ENCODE results near the gene BTRC.
A peak's percentile ranks its signal among the peaks of the same experiment; 100 is the strongest.
"Not testable (repeated sequence)": the region's sequence is repeated elsewhere in the genome, so short reads cannot be mapped to it uniquely, and the experiment has no call there.

BTRC gene

DNA sequence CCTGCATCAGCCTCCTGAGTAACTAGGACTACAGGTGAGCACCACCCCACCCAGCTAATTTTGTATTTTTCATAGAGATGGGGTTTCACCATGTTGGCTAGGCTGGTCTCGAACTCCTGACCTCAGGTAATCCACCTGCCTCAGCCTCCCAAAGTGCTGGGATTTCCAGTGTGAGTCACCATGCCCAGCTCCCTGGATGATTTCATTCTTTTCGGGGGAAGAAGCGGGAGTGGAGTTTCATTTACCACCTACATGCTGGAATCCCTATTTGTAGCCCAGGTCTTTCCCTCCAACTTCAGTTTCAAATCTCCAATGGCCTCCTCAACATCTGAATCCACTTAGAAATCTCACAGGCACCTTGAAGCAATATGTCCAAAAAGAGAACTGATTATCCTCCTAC, 2.9 kb upstream of the BTRC start:
- DNase-seq = no peak

DNA sequence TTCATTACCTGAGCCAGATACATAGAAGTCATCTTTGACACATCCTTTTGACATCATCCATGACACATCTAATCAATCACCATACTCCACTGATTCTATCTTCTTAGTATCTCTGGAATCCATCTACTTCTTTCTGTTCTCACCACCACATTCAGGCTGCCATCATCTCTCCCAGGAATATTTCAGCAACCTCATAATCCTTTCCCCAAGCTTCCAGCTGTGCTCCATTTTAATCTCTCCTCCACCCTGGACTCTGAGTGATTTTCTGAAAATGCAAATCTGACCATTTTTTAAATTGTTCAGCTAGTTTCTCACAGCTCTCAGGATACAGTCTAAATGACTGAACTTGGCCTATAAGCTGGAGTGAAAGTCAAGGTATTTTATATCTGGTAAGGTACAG, 2.5 kb upstream of the BTRC start:
- DNase-seq = no peak

DNA sequence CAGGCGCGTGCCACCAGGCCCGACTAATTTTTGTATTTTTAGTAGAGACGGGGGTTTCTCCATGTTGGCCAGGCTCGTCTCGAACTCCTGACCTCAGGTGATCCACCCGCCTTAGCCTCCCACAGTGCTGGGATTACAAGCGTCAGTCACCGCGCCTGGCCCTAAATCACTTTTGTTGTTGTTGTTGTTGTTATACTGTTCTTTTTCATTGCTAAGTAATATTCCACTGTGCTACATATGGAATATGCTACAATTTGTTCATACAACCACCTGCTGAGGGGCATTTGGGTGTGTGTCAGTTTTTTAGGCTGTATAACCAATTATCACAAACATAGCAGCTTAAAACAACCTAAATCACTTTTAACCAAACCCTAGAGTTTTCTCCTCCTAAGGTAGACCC, 1.1 kb upstream of the BTRC start:
- DNase-seq = not testable (repeated sequence)

DNA sequence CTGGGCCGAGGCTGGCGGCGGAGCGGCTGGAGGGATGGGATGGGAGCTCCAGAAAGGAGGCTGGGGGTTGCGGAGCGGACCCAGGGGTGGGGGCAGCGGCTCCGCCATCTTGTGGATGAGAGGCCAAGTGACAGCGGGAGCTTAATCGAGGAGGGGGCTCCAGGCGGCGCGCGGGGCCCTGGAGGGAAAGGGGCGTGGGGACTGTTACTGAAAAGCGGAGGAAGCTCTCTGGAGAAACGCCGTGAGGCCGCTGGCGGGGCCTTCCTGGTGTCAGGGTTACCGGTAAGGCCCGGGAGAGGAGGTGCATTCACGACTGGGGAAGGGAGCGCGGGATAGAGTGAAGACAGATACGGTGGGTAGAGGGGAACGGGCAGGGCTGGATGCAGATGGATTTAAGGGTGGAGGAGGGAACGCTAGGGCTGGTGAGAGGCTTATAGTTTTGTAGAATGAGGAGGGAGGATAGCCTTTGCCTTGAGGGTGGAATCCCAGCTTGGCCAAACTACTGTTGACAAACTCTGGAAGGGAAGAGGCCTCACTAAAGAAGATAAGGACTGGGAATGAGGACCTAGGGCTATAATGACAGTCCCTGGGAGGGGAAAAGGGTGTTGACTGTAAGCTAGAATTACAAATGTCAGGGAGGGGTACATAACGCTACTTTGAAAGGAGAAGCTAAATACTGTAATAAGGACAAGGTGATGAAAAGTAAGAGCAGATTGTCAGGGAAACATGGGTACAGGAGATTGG, 535 bp downstream of the BTRC start:
- DNase-seq = peak; percentile 50 to 57

DNA sequence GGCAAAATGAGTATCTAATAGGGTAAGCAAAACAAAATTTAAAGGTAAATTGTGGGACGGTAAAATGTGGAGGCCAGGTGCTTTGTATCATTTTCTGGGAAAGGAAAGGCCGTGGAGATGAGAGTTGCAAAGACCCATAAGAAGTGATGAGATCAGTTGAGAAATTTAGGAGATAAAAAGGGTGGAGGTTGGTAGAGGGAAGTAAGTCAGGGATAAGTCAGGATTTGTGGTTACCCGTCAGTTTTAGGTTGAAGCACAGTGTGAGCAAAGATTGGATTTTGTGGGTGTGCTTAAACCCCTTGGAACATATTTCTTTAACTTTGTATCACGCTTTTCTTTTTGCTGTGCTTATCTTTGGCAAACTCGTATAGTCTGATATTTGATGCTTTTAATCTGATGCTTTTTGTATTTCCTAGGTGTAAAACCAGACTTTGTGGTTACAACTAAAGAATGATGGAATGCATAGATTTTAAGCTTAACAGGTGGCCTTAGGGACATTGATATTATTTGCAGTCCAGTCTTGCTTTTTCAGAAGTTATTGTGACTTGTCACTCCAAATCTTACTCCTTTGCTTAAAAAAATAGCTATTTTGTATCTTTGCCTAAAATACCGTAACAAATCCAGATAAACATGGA, 1.2 kb downstream of the BTRC start:
- no peak for DNase-seq

DNA sequence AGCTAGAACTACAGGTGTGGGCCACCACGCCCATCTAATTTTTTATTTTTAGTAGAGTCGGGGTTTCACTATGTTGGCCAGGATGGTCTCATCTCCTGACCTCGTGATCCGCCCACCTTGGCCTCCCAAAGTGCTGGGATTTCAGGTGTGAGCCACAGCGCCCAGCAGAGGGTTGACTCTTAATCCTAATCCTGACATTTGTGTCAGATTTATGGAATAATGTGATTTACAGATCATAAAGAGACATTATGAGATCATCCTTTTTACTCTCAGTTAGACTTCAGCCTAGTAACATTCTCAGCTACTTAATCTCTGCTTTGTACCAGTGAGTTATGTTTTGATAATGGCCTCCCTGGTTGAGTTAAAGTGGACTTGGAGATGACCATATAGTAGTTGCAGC, 2.2 kb downstream of the BTRC start:
- DNase-seq = no peak

DNA sequence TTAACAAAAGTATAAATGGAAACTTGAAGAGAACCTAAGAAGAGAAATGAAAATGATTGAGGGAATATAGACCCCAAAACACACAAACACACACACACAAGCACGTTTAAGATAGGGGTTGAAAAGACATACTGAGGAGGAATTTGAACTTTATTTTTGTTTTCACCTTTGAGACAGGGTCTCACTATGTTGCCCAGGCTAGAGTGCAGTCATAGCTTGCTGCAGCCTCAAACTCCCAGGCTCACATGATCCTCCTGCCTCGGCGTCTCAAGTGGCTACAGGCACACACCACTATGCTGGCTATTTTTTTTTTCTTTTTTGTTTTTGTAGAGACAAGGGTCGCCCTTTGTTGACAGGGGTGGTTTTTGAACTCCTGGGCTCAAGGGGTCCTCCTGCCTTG, 4.0 kb downstream of the BTRC start:
- DNase-seq = no peak

DNA sequence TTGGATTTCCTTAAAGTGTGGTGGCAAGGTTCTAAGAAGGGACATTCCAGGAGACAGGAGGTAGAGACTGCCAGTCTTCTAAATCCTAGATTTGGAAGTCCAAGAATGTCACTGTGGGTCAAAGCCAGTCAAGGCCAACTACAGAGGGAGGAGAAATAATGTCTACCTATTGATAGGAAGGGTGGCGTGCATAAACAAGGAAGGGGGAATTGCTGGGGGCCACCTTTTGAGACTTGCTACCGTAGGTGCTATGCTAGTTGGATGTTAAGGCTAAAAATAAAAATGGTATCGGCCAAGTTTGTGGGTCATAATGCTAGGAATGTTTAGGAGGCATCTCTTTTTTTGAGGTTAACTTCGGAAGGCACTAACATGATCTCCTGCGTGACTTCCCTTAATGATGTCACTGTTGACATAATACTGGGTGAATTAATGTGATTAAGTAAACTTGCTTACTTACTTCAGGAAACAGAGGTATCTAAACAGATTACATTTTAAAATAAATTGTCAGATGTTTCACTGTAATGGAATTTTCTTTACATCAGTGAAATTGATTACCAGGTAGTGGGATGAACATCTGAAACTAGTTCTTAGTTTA, 4.8 kb downstream of the BTRC start:
- no peak for DNase-seq

DNA sequence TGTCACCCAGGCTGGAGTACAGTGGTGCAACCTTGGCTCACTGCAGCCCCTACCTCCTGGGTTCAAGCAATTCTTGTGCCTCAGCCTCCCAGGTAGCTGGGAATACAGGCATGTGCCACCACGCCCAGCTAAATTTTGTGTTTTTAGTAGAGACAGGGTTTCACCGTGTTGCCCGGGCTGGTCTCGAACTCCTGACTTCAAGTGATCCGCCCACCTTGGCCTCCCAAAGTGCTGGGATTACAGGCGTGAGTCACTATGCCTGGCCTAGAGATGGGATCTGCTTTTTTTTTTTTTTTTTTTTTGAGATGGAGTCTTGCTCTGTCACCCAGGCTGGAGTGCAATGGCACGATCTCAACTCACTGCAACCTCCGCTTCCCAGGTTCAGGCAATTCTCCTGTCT, 6.1 kb downstream of the BTRC start:
- DNase-seq = not testable (repeated sequence)

DNA sequence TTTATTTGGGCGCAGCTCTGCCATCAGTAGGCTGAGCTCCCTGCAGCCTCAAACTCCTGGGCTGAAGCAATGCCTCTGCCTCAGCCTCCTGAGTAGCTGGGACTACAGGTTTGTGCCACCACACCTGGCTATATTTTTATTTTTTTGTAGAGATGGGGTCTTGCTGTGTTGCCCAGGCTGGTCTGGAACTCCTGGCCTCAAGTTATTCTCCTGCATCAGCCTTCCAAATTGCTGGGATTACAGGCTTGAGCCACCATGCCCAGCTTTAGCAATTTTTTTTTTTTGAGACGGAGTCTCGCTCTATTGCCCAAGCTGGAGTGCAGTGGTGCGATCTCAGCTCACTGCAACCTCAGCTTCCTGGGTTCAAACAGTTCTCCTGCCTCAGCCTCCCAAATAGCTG, 6.9 kb downstream of the BTRC start:
- not testable (repeated sequence) for DNase-seq

DNA sequence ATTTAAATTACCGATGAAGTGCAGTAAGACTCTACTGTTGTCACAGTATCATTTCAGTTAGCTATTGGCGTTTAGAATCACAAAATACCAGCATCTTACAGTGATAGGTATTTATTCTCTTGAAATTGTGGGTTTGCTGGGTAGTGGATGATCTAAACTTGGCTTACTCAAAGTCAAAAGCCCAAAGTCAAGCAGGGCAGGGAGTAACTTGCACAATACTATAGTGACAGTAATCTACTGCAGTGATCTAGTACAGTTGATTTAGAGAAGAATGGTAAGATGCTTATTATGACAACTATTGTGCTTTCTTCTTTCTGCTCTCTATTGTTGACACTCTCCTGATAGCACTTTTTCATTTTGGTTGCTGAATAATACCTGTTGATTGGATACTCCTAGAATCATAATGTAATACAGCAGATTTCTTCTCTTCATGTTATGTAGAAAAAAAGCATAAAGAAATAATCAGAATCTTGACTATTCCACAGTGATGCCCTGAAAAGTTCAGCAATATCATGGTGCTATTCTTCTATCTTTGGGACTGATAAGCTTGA, 10.0 kb downstream of the BTRC start:
- no peak for DNase-seq

DNA sequence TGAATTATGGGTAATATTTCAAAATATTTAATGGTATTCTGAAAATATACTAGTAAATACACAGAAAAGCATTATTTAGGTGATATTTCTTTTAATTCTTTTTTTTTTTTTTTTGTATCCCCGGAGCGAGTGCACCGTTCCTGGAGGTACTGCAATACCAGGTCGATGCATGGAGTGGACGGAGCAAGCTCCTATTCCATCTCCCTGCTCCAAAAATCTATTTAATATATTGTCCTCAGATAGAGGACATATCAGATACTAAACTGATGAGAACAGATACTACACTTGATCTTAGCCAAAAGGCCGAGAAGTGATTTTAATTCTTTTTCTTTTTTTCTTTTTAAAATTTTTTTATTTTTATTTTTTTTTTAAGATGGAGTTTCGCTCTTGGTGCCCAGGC, 10.8 kb downstream of the BTRC start:
- no peak for DNase-seq

DNA sequence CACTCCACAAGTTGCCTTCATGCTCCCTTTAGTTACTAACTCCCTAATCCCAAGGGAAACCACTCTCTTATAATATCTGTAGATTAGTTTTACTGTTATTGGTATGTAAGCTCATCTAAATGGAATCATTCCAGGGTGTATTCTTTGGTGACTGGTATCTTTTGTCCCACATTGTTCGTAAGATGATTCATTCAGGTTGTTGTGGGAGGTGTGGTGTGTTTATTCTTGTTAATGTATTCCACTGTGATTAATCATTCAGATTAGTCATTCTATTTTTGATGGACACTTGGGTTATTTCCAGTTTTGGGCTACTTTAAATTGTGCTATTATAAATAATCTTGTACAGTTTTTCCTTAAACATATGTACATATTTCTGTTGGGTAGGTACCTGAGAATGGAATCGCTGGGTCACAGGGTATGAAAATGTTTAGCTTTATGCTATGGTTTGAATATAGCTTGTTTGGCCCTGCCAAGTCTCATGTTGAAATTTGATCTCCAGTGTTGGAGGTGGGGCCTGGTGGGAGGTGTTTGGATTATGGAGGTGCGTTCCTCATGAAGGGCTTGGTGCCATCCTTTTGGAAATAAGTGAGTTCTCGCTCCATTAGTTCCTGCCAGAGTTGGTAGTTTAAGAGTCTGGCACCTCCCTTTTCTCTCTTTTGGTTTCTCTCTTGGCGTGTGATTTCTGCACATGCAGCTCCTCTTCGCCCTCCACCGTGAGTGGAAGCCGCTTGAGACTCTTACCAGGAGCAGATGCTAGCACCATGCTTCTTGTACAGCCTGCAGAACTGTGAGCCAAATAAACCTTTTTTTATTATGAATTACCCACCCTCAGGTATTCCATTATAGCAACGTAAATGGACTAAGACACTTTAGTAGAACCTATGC, 13.8 kb downstream of the BTRC start:
- peak in 1 of 2 donors; percentile 24 for DNase-seq

DNA sequence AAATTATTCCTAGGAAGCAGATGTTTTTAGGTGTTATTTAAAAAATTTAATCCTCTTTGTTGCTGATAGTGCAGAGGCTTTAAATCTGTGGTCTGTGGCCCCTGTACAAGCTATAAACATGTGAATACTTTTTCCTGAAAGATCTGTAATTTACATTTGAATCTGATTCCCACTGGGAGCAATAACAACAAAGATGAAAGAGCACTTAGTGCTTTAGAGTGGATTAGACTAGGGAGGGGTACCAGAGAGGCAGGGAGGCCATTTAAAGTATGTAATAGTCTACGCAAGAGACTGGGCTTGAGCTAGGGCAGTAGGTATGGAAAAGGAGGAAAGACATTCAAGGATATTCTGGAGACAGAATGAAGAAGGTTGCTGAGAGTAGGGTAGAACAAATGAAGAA, 19.1 kb downstream of the BTRC start:
- no peak for DNase-seq

DNA sequence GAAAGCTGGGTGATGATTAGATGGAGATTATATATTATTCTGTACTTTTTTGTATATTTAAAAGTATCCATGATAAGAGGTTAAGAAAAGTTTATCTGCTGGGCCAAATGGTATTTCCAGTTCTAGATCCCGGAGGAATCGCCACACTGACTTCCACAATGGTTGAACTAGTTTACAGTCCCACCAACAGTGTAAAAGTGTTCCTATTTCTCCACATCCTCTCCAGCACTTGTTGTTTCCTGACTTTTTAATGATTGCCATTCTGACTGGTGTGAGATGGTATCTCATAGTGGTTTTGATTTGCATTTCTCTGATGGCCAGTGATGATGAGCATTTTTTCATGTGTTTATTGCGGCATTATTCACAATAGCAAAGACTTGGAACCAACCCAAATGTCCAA, 20.0 kb downstream of the BTRC start:
- not testable (repeated sequence) for DNase-seq

DNA sequence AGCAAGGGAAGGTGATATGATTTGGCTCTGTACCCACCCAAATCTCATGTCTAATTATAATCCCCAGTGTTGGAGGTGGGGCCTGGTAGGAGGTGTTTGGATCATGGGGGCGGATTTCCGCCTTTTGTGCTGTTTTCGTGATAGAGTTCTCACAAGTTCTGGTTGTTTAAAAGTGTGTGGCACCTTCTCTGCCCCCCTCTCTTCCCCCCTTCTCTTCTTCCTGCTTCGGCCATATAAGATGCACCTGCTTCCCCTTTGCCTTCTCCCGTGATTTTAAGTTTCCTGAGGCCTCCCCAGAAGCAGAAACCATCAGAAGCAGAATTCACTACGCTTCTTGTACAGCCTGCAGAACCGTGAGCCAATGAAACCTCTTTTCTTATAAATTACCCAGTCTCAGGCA, 21.1 kb downstream of the BTRC start:
- DNase-seq = no peak

DNA sequence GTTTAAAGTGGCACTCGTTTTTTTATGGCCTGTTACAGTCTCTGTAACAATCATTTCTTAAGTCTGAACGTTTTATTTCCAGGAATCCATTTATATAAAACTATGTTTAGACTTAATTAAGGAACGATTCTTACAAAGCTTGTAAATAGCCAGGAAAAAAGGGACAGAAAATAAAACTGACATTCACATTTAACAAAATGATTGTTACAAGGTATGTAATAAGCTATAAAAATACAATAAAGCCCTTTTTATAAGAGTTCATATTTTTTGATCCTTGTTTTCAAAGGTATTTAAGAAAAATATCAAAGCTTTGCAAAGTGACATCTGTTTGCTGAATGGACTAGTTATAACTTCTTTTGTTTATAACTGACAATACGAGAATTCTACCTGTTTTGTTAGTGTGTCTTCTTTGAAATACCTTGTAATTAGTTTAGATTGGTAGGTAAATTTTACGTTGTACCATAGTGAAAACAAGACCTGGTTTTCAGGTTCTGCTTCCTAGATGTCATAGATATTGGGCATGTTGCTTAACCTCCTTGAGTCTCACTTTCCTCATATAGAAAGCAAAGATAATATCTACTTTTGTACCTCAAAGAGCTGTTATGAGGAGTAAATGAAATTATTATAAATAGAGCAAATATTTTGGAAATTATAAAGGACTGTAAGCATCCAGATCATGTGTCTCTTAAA, 25.8 kb downstream of the BTRC start:
- no peak for DNase-seq

DNA sequence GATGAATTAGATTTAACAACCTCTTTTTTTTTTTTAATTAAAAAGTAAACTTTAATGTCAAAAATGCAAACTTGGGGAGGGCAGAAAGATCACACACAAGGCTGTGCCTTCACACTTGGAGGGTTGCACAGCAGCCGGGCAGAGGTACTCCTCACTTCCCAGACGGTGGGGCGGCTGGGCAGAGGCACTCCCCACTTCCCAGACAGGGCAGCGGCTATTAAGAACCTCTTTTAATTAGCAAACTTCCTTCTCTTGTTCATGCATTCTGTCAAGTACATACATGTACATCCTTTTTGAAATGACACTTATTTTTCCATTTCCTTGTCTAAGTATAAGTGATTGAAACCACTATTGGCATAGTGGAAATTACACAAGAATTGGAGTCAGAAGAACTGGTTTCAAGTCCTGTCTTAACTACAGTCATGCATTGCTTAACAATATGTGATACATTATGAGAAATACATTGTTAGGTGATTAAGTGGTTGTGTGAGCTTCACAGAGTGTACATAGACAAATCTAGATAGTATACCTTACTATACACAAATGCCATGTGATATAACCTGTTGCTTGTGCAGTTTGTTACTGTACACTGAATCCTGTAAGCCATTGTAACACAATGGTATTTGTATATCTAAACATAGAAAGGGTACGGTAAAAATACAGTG, 26.5 kb downstream of the BTRC start:
- DNase-seq = no peak

DNA sequence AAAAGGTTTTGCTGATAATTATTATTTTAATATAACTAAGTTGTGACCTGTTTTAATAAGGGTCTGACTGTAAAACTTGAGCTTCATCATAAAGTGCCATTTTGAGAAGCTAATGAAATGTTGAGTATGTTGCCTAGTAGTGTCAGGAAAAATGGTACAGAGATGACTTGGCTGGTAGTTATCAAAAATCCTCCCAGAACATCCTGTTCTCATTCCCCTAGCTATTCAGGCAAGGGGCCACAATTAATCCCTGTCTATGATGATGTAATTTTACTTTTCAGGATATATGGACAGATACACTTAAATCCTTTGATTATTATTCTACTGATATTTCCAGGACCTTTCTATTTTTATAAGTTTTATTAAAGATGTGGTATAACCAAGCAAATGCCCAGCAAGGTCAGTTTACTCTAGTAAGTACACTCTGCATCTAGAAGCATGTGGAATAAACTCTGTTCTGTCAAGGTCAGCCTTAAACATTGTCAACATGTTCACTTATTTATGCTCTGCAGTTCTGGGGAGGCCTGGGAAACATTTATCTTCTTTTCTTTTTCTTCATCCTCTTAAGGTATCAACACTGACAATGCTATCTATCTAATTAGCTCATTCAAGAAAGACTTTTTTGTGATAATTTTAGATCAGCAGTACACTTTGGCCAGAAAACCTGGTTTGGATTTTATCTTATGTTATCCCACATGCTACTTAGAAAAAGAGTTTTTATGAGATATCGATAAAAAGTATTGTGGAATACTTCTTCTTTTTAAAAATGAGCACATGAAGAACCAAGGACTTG, 32.1 kb downstream of the BTRC start:
- no peak for DNase-seq

DNA sequence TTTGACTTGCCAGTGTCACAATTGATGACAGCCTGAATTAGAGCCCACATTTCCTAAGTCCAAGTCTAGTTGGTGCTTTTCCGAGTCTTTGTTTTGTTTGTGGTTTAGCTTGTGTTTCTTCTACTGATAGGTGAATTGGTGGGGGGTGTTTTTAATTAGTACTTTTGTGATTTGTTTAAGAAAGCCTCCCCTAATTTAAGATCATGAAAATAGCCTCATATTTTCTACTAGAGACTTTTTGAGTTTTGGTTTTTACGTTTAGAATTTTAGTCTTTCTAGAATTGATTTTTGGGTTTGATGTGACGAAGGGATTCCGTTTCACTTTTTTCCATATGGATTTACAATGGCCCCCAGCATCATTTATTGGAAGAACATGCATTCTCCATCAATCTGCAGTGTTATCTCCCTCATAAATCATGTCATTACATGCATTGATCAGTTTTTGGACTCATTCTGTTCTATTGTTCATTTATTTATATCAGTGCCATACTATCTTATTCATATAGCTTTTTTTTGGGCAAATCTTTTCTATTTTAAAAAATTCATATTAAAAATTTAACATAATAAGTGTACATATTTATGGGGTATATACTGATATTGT, 32.8 kb downstream of the BTRC start:
- DNase-seq = no peak
